K562 (cell line): ENCODE data around the gene DHRS12. TPM values are rescaled to one million over a fixed set of nuclear protein-coding genes. Genes with fewer than 3 reads are reported as not detected.

Experiments
- ASH1L ChIP-seq: fragments of 450-650 bp; IDR thresholded peaks from 2 replicates; pipeline ENCODE4 v1.6.1; 2018; ENCODE audit warnings: borderline replicate concordance, mild to moderate bottlenecking, low read depth; ENCODE audit not compliant: partially characterized antibody
- CREB1 ChIP-seq, 2 experiments: sonication (generic) in 1 of 2; formaldehyde crosslinking in 1 of 2; IDR thresholded peaks; 2 replicates each; pipeline versions ENCODE4 v1.6.1 to v1.8.0; 2012 to 2022; ENCODE audit warnings: inconsistent platforms in 1 of 2, mild to moderate bottlenecking in 1 of 2, missing genetic modification reagents in 1 of 2, moderate library complexity in 1 of 2
- E2F4 ChIP-seq: sonication (generic); formaldehyde crosslinking; IDR thresholded peaks from 2 replicates; pipeline ENCODE4 v1.8.0; 2022; ENCODE audit warnings: mild to moderate bottlenecking, low read depth, missing genetic modification reagents
- FOXK2 ChIP-seq, 2 experiments: fragments of 450-650 bp; IDR thresholded peaks in 1 of 2; conservative IDR thresholded peaks in 1 of 2; 2 replicates each; pipeline ENCODE4 v1.6.1; 2016; ENCODE audit warnings: low read depth in 2 of 2, mild to moderate bottlenecking in 1 of 2
- HES1 ChIP-seq: fragments of 450-650 bp; IDR thresholded peaks from 2 replicates; pipeline ENCODE4 v1.6.1; 2016; ENCODE audit warnings: low read depth, mild to moderate bottlenecking, moderate library complexity
- HMG20A ChIP-seq: fragments of 450-650 bp; formaldehyde crosslinking; conservative IDR thresholded peaks from 2 replicates; pipeline ENCODE4 v1.4.0; 2020; ENCODE audit warnings: mild to moderate bottlenecking, mixed read lengths
- KLF10 ChIP-seq: fragments of 250-450 bp; sonication (Bioruptor Pico); IDR thresholded peaks from 2 replicates; pipeline ENCODE4 v1.6.1; 2021; ENCODE audit warnings: matching md5 sums
- MCM7 ChIP-seq, 2 experiments: fragments of 450-650 bp; IDR thresholded peaks; 2 replicates each; pipeline ENCODE4 v1.6.1; 2016 to 2018
- NFE2 ChIP-seq: IDR thresholded peaks from 2 replicates; pipeline ENCODE4 v1.6.1; 2014; ENCODE audit warnings: antibody characterized with exemption, low read depth
- NFYB ChIP-seq: IDR thresholded peaks from 2 replicates; pipeline ENCODE4 v1.6.1; 2011; ENCODE audit warnings: mild to moderate bottlenecking, moderate library complexity; ENCODE audit not compliant: insufficient read length; ENCODE audit errors: extremely low read depth
- PCBP2 ChIP-seq: fragments of 200-400 bp; formaldehyde crosslinking; IDR thresholded peaks from 2 replicates; pipeline ENCODE4 v1.6.1; 2018; ENCODE audit warnings: low read length, low read depth, mild to moderate bottlenecking, moderate library complexity; ENCODE audit not compliant: poor library complexity, severe bottlenecking
- POLR2A ChIP-seq: fragments of 450-650 bp; conservative IDR thresholded peaks from 2 replicates; pipeline ENCODE4 v1.6.1; 2016
- PTTG1 ChIP-seq: fragments of 450-650 bp; IDR thresholded peaks from 2 replicates; pipeline ENCODE4 v1.6.1; 2016; ENCODE audit warnings: low read depth, mild to moderate bottlenecking, missing genetic modification characterization, missing compliant biosample characterization
- TEAD1 ChIP-seq, 2 experiments: fragments of 450-650 bp in 1 of 2; sonication (generic) in 1 of 2; formaldehyde crosslinking; IDR thresholded peaks; 2 replicates each; pipeline versions ENCODE4 v1.4.0 to v1.8.0; 2020 to 2022; ENCODE audit warnings: mild to moderate bottlenecking in 2 of 2, missing genetic modification reagents in 1 of 2
- TGIF2 ChIP-seq: sonication (generic); formaldehyde crosslinking; IDR thresholded peaks from 2 replicates; pipeline ENCODE4 v1.8.1; 2022; ENCODE audit warnings: mild to moderate bottlenecking, missing genetic modification reagents, moderate library complexity
- THAP7 ChIP-seq: fragments of 250-450 bp; sonication (Bioruptor Pico); IDR thresholded peaks from 2 replicates; pipeline ENCODE4 v1.5.0; 2021
- THRB ChIP-seq: fragments of 450-650 bp; formaldehyde crosslinking; conservative IDR thresholded peaks from 2 replicates; pipeline ENCODE4 v1.4.0; 2022; ENCODE audit warnings: mild to moderate bottlenecking, missing genetic modification characterization
- ZHX1 ChIP-seq: fragments of 150-350 bp; conservative IDR thresholded peaks from 2 replicates; pipeline ENCODE4 v1.6.1; 2014; ENCODE audit warnings: low read length
- ZNF24 ChIP-seq: fragments of 450-650 bp; IDR thresholded peaks from 2 replicates; pipeline ENCODE4 v1.6.1; 2016
- polyA plus RNA-seq, 8 experiments: library from polyadenylated mRNA; depleted of rRNA in 4 of 8; stranded (reverse) in 5 of 8; unstranded in 3 of 8; fragments of >200 nt; fragmentation: Nextera tagmentation in 2 of 8; fragmentation: Illumina TruSeq in 1 of 8; extraction: Ambion mirVana in 2 of 8; extraction: Trizol in 1 of 8; gene quantifications; 2 replicates each; pipeline versions ENCODE4 v1.2.1 to v1.2.3, GENCODE V29; 2011 to 2014; ENCODE audit warnings: inconsistent platforms in 1 of 8, missing spikeins in 1 of 8
- total RNA-seq, 7 experiments: library from RNA; depleted of rRNA in 6 of 7; stranded (reverse); fragments of >200 nt in 6 of 7; fragmentation: Illumina TruSeq in 2 of 7; extraction: Trizol in 2 of 7; gene quantifications; 2 replicates each; pipeline versions ENCODE4 v1.2.1 to v1.2.3, GENCODE V29; 2011 to 2021; ENCODE audit warnings: low replicate concordance in 1 of 7

Gene DHRS12
- total and polyA plus RNA-seq, 9 of the 15 experiments (the other 6 are each of a cell fraction or from before 2014, with no cell fraction given), result 0.62 to 2.7 (median 0.98) TPM

GRCh38 chr13:51803422-51804294 is at the start of gene DHRS12 (continued):
- TF ChIP-seq HMG20A (no peak), NFE2 (no peak), ASH1L (no peak), MCM7 (IDR thresholded peaks at IDR 0.05) (no peak), THRB (CRISPR knock-in tag) (no peak), THAP7 (CRISPR knock-in tag) (no peak), KLF10 (CRISPR knock-in tag) (no peak), CREB1 (IDR thresholded peaks at IDR 0.05) (peak; percentile 74), CREB1 (CRISPR knock-in tag; IDR thresholded peaks at IDR 0.05) (peak; percentile 86), HES1 (peak; percentile 65; the same call in 1 of the 2 replicates), FOXK2 (conservative IDR thresholded peaks at IDR 0.05 in 1 of 2, IDR thresholded peaks at IDR 0.05 in 1 of 2; ENCODE audit: low read depth in 2 of 2) (no peak), TGIF2 (CRISPR knock-in tag) (no peak), NFYB (no peak), PTTG1 (tag) (no peak), PCBP2 (no peak), ZHX1 (no peak), POLR2A (peak; percentile 63; the same call in 1 of the 2 replicates), E2F4 (CRISPR knock-in tag) (no peak), ZNF24 (0 out of 2 replicates have a peak, but pooled peaks have one; percentile 23), TEAD1 (CRISPR knock-in tag; IDR thresholded peaks at IDR 0.05) (no peak; a peak in 1 of 4 replicates)
